Psoas muscle (tissue), 8 donors: ENCODE data around the gene DPYSL5. TPM values are rescaled to one million over a fixed set of nuclear protein-coding genes. Genes with fewer than 3 reads are reported as not detected.

Experiments
- ATAC-seq, 4 donors: fragments of 200-7000 bp; cut with Tn5 transposase; one replicate each; pipeline ENCODE4 v1.9.1; 2020; ENCODE audit warnings: moderate library complexity in 3 of 4, mild to moderate bottlenecking in 2 of 4
- DNase-seq, 2 donors: peaks; one replicate each; pipeline ENCODE4 v3.0.0-alpha.2; 2020
- H3K27ac ChIP-seq: fragments of 200-600 bp; one replicate; pipeline ENCODE4 v1.8.0; 2022
- H3K27me3 ChIP-seq, 3 donors: fragments of 200-600 bp in 1 of 3; one replicate each; pipeline versions ENCODE4 v1.6.1 to v1.8.0; 2013 to 2022; ENCODE audit warnings: low read length in 2 of 3, mild to moderate bottlenecking in 2 of 3, moderate library complexity in 1 of 3; ENCODE audit not compliant: insufficient read depth in 3 of 3
- H3K36me3 ChIP-seq, 2 donors: fragments of 200-600 bp in 1 of 2; one replicate each; pipeline versions ENCODE4 v1.6.1 to v1.8.0; 2013 to 2022; ENCODE audit warnings: low read depth in 1 of 2, mild to moderate bottlenecking in 1 of 2, moderate library complexity in 1 of 2; ENCODE audit not compliant: insufficient read depth in 1 of 2
- H3K4me1 ChIP-seq: fragments of 200-600 bp; one replicate; pipeline ENCODE4 v1.8.0; 2022
- H3K4me3 ChIP-seq: fragments of 200-600 bp; one replicate; pipeline ENCODE4 v1.8.0; 2022; ENCODE audit warnings: mild to moderate bottlenecking
- H3K9me3 ChIP-seq: fragments of 200-600 bp; one replicate; pipeline ENCODE4 v1.8.0; 2022
- WGBS, 3 donors: extraction: QIAGEN DNeasy Blood & Tissue Kit; methylation state at CpG; one replicate each; pipeline versions ENCODE4 v1.1.6 to v1.1.7; 2013; 5-methylcytosine and 5-hydroxymethylcytosine counted together
- intact Hi-C, 2 donors: fragments of 100-400 bp; cut with DNase I; formaldehyde crosslinking; loops; one replicate each; pipeline versions ENCODE4 v1.11.0 to v1.14.2; 2022
- polyA plus RNA-seq, 3 donors: library from polyadenylated mRNA; stranded (reverse); fragments of 200-250 nt; gene quantifications; one replicate each; pipeline ENCODE4 v1.2.3, GENCODE V29; 2013
- total RNA-seq, 4 donors: library from RNA; stranded (reverse); fragmentation: NEBNext Ultra II Directional in 2 of 4; extraction: Animal tissue kit (Norgen Biotek cat#: 25700) in 2 of 4; gene quantifications; one replicate each; pipeline versions ENCODE4 v1.2.1 to v1.2.4, GENCODE V29; 2021 to 2023
- TF ChIP-seq, protein P1 (sequence below): fragments of 200-600 bp; IDR thresholded peaks from one replicate; pipeline ENCODE4 v1.8.0; 2022; ENCODE audit warnings: antibody characterized with exemption
- donor health status: healthy with polysubstance abuse.
- donor health status: DM: no; HTN: no; CAD: no; lungs with moderate emphysema.
- donor health status: Bipolar disorder and iron deficiency.
- donor health status: healthy.
- donor health status: DM: yes; HTN: yes; CAD: no.
- donor health status: DM: no; HTN: no; CAD: no.
- donor health status: DM: no; HTN: no; CAD: no.
- donor health status: DM: yes; HTN: yes; CAD: no.

DPYSL5 gene
- total and polyA plus RNA-seq, 7 donors: 0.03 to 0.39 (median 0.08) TPM; not detected in 3

DNA sequence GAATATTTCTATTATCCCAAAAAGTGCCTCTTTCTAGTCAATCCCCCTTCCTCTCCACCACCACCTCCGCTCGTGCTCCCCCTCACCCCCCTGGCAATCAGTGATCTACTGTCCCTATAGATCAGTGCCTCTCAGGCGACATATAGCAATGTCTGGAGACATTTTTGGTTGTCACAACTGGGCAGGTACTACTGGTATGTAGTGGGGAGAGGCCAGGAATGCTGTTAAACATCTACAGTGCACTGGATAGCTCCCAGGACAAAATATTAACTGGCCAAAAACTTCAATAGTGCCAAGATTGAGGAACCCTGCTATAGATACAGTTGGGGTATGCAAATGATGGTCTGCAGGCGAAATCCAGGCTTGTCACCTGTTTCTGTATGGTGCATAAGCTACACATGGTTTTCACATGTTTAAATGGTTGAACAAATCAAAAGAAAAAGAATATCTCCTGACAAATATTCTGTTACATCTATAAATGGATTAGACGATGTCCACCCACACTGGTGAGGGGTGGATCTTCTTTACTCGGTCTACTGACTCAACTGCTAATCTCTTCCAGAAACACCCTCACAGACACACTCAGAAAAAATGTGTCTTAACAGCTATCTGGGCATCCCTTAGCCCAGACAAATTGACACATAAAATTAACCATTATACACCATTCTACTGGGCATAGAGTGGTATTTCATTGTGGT, 25.5 kb downstream of the DPYSL5 start:
- WGBS, 3 donors: 66 to 71% (median 67%) methylated on average over 6 of the region's 6 CpGs
- intact Hi-C loops: no loop called here
- TF ChIP-seq, protein P1, sequence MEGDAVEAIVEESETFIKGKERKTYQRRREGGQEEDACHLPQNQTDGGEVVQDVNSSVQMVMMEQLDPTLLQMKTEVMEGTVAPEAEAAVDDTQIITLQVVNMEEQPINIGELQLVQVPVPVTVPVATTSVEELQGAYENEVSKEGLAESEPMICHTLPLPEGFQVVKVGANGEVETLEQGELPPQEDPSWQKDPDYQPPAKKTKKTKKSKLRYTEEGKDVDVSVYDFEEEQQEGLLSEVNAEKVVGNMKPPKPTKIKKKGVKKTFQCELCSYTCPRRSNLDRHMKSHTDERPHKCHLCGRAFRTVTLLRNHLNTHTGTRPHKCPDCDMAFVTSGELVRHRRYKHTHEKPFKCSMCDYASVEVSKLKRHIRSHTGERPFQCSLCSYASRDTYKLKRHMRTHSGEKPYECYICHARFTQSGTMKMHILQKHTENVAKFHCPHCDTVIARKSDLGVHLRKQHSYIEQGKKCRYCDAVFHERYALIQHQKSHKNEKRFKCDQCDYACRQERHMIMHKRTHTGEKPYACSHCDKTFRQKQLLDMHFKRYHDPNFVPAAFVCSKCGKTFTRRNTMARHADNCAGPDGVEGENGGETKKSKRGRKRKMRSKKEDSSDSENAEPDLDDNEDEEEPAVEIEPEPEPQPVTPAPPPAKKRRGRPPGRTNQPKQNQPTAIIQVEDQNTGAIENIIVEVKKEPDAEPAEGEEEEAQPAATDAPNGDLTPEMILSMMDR: no peak

DNA sequence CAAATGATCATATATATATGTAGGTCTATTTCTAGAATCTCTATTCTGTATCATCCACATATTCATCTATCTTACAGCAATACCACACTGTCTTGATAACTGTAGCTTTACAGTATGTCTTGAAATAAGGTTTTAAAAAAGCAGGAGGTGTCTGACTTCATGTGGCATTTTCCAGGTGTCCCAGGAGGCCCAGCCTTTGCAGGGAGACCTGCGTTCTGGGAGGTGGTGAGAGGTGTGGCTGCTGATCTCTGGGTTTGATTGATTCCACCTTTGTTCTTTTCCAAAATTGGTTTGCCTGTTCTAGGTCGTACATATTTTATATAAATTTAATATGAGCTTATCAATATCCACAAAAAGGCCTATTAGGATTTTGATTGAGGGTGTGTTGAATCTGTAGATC, 26.6 kb downstream of the DPYSL5 start:
- H3K4me3 ChIP-seq: no peak overlapping the region
- ATAC-seq (no peak), DNase-seq (no peak)
- 79 to 90% (median 89%) methylated on average over 2 of the region's 2 CpGs for WGBS, 3 donors
- no peaks in the 10 kb centered on the region for H3K4me1 ChIP-seq
- no peaks in the 10 kb centered on the region for H3K9me3 ChIP-seq
- intact Hi-C loops: no loop called here
- H3K36me3 ChIP-seq: no peaks in the 10 kb centered on the region
- no peak overlapping the region for H3K27ac ChIP-seq
- TF ChIP-seq, protein P1: no peak
- no peaks in the 10 kb centered on the region for H3K27me3 ChIP-seq

More for the DNA sequence above, 25.5 kb downstream of the DPYSL5 start:
- ATAC-seq: no peak
- Histone ChIP-seq H3K9me3 (no peaks in the 10 kb centered on the region), H3K36me3 (no peaks in the 10 kb centered on the region), H3K4me1 (no peaks in the 10 kb centered on the region), H3K27me3 (no peaks in the 10 kb centered on the region), H3K27ac (no peak overlapping the region), H3K4me3 (no peak overlapping the region)
- DNase-seq: no peak

DNA sequence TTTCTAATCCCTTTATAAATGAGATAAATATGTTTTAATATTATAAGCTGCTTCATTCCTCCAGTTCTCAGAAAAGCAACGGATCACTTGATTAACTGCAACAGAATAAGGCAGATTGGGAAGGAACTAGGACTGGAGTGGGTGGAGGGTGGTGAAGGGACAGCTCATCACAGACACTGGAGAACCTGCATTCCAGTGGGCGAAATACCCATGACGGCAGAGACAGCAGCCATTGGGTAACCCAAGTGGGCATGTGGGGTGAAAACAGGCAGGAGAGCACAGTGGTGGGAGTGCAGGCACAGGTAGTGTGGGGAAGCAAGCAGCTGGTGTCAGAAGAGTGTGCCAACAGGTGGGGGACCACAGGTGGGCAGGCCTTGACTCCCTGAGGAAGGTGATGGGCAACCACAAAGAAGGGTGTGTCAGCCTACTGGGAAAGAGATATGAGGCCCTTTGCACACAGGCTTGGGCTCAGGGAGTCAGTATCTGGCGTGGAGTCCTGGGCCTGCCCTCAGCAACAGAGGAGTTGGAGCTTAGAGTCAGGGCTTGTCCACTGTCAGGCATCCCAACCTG, 27.2 kb downstream of the DPYSL5 start:
- intact Hi-C loops: no loop called here
- Histone ChIP-seq H3K36me3 (no peaks in the 10 kb centered on the region), H3K27me3 (no peaks in the 10 kb centered on the region), H3K9me3 (no peaks in the 10 kb centered on the region), H3K4me3 (no peak overlapping the region), H3K4me1 (no peaks in the 10 kb centered on the region), H3K27ac (no peak overlapping the region)
- WGBS, 3 donors: 84 to 87% (median 84%) methylated on average over 4 of the region's 4 CpGs
- TF ChIP-seq, protein P1: no peak
- DNase-seq: no peak
- ATAC-seq: no peak

DNA sequence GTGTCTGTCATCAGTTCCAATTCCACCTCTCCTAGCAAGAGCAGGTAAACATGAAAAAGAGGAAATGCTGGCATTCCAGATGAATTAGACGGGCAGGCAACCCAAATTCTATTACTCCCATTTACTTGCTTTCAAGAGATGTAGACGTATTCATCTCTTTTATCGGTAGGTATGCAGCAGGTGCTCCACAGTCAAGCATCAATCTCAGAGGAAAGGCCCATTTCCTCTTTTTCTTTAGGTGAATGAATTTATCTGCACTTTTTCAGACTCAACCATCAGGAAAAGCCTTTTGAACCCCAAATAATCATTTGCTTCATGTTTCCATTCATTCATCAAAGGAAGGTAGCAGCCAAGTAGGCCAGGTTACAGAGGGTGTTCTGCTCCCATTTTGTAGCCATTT, 27.9 kb downstream of the DPYSL5 start:
- intact Hi-C loops: no loop called here
- no peaks in the 10 kb centered on the region for H3K36me3 ChIP-seq
- no peak overlapping the region for H3K27ac ChIP-seq
- no peaks in the 10 kb centered on the region for H3K9me3 ChIP-seq
- no peak overlapping the region for H3K4me3 ChIP-seq
- WGBS, 3 donors: 63 to 77% (median 75%) methylated on average over 3 of the region's 3 CpGs
- H3K4me1 ChIP-seq: no peaks in the 10 kb centered on the region
- DNase-seq (no peak), ATAC-seq (no peak)
- TF ChIP-seq, protein P1: no peak
- no peaks in the 10 kb centered on the region for H3K27me3 ChIP-seq

DNA sequence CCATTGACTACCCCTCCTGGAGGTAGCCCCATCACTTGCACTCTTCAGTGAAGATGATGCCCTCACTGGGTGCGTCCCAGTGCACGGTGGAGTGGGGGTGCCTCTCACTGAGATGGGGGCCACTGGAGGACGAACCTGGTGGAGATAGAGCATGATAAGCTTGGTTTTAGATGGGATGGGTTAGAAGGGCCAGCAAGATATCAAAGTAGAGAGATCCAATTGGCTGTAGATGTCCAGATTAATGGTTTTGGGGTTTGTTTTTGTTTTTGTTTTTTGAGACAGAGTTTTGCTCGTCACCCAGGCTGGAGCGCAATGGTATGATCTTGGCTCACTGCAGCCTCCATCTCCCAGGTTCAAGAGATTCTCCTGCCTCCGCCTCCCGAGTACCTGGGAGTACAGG, 28.3 kb downstream of the DPYSL5 start:
- H3K9me3 ChIP-seq: no peaks in the 10 kb centered on the region
- no peaks in the 10 kb centered on the region for H3K4me1 ChIP-seq
- intact Hi-C loops: no loop called here
- TF ChIP-seq, protein P1: no peak
- no peak overlapping the region for H3K4me3 ChIP-seq
- ATAC-seq (no peak), DNase-seq (no peak)
- no peaks in the 10 kb centered on the region for H3K27me3 ChIP-seq
- no peak overlapping the region for H3K27ac ChIP-seq
- H3K36me3 ChIP-seq: no peaks in the 10 kb centered on the region
- 91 to 97% (median 96%) methylated on average over 7 of the region's 7 CpGs for WGBS, 3 donors
